ENCODE measurements around the gene G6PD. TPM values are rescaled to one million over a fixed set of nuclear protein-coding genes. Genes with fewer than 3 reads are reported as not detected.
A peak's percentile ranks its signal among the peaks of the same experiment; 100 is the strongest.
"Not testable (repeated sequence)": the region's sequence is repeated elsewhere in the genome, so short reads cannot be mapped to it uniquely, and the experiment has no call there.

Gene G6PD
- total RNA-seq, 5 donors from 2014 or later (not counting 1 experiment from before 2014, with no cell fraction given): 46.0 to 59.5 (median 52.4) TPM

DNA sequence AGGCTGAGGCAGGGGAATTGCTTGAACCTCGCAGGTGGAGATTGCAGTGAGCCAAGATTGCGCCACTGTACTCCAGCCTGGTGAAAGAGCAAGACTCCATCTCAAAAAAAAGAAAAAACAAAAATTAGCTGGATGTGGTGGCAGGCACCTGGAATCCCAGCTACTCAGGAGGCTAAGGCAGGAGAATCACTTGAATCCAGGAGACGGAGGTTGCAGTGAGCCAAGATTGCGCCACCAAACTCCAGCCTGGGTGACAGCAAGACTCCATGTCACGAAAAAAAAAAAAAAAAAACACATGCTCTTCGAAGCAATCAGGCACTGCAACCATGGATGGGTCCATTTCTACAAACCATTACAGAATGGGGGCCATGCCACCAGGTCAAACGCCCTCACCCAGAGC lies 6.3 kb downstream of the G6PD start:
- H3K9me3 Mint-ChIP-seq; DNase-seq; H3K9me3 ChIP-seq; H3K27me3 ChIP-seq (replicated peaks in 1 of 2; ENCODE audit: control insufficient read depth in 2 of 2, extremely low read depth in 1 of 2, insufficient read depth in 2 of 2, low read length in 1 of 2); H3K4me3 Mint-ChIP-seq; CTCF ChIA-PET; H3K27ac Mint-ChIP-seq; H3K36me3 Mint-ChIP-seq; H3K27ac ChIP-seq (ENCODE audit: low read length); H3K27me3 Mint-ChIP-seq; ATAC-seq (replicated peaks in 1 of 4); H3K4me3 ChIP-seq (ENCODE audit: control insufficient read depth in 1 of 2, extremely low read depth in 1 of 2, low read length in 1 of 2): not testable (repeated sequence)
- H3K4me1 ChIP-seq (ENCODE audit: control insufficient read depth in 1 of 2, extremely low read depth in 1 of 2, insufficient read depth in 2 of 2, low read length in 2 of 2): peaks cover 0 to 42% of the 10 kb centered on the region in 2 experiments
- peaks cover 0 to 19% of the 10 kb centered on the region in 2 donors for H3K36me3 ChIP-seq (ENCODE audit: control insufficient read depth in 2 of 2, extremely low read depth in 1 of 2, insufficient read depth in 1 of 2, low read length in 1 of 2)
- 100% methylated on average over 2 of the region's 7 CpGs for WGBS (ENCODE audit: insufficient coverage)
- POLR2A ChIA-PET: interaction anchor here in 1 of 2 donors (0.7 kb wide), 2 partner anchors 536 to 588 kb away, joined by 10 to 11 read pairs; no protein-coding TSS in a partner anchor
- H3K4me1 Mint-ChIP-seq: peaks cover 19 to 29% (median 25%) of the 10 kb centered on the region in 3 donors

DNA sequence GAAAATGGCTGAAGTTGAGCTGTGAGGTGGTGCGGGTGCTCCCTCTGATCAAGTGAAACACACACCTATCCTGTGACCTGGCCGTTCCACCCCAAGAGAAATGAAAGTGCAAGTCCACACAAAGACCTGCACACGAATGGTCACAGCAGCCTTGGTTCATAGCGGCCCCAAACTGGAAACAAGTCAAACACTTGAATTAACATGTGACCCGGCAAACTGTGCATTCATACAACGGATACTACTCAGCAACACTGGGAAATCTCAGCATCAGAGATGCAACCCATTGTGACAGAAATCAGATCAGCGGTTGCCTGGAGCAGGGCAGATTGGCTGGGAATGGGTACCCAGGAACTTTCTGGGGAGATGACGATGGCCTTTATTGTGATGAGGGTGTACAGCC lies 7.6 kb downstream of the G6PD start:
- DNase-seq (no peak), ATAC-seq (replicated peaks in 1 of 4) (no peak)
- no peak overlapping the region for H3K4me3 Mint-ChIP-seq
- H3K9me3 Mint-ChIP-seq: no peaks in the 10 kb centered on the region
- WGBS (ENCODE audit: insufficient coverage): 82% methylated on average over 2 of the region's 8 CpGs
- peaks cover 0 to 6% of the 10 kb centered on the region in 2 donors for H3K27me3 Mint-ChIP-seq
- peaks cover 20 to 27% (median 26%) of the 10 kb centered on the region in 3 donors for H3K4me1 Mint-ChIP-seq
- ChIA-PET POLR2A (no interaction called here), CTCF (interaction anchor here in 1 of 2 donors (0.6 kb wide), 1 partner anchor 202 kb away, joined by 6 read pairs; no protein-coding TSS in a partner anchor)
- no peaks in the 10 kb centered on the region for H3K36me3 Mint-ChIP-seq
- no peaks in the 10 kb centered on the region for H3K27me3 ChIP-seq (replicated peaks in 1 of 2; ENCODE audit: control insufficient read depth in 2 of 2, extremely low read depth in 1 of 2, insufficient read depth in 2 of 2, low read length in 1 of 2)
- peaks cover 0 to 22% of the 10 kb centered on the region in 2 donors for H3K36me3 ChIP-seq (ENCODE audit: control insufficient read depth in 2 of 2, extremely low read depth in 1 of 2, insufficient read depth in 1 of 2, low read length in 1 of 2)
- H3K9me3 ChIP-seq: no peaks in the 10 kb centered on the region
- no peak overlapping the region for H3K27ac ChIP-seq (ENCODE audit: low read length)
- peak overlapping the region in 1 of 2 donors; percentile 64 for H3K27ac Mint-ChIP-seq
- no peak overlapping the region for H3K4me3 ChIP-seq (ENCODE audit: control insufficient read depth in 1 of 2, extremely low read depth in 1 of 2, low read length in 1 of 2)
- H3K4me1 ChIP-seq (ENCODE audit: control insufficient read depth in 1 of 2, extremely low read depth in 1 of 2, insufficient read depth in 2 of 2, low read length in 2 of 2): peaks cover 0 to 41% of the 10 kb centered on the region in 2 experiments

DNA sequence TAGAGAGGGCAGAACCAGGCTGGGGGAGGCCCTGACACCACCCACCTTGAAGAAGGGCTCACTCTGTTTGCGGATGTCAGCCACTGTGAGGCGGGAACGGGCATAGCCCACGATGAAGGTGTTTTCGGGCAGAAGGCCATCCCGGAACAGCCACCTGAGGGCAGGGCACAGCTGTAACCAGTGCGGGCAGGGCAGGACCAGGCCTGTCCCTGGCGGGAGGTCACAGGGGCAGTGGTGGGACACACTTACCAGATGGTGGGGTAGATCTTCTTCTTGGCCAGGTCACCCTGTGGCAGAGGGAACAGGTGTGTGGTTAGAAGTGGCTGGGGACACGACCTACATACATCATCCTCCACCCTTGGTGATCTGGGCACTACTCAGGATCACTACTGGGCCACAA lies 10.8 kb downstream of the G6PD start:
- H3K36me3 Mint-ChIP-seq: peaks cover 2% of the 10 kb centered on the region
- no peak overlapping the region for H3K4me3 Mint-ChIP-seq
- H3K27ac ChIP-seq (ENCODE audit: low read length): no peak overlapping the region
- POLR2A ChIA-PET: no interaction called here
- H3K27me3 Mint-ChIP-seq: peaks cover 0 to 6% of the 10 kb centered on the region in 2 donors
- H3K27ac Mint-ChIP-seq: no peak overlapping the region
- peaks cover 6 to 12% (median 11%) of the 10 kb centered on the region in 3 donors for H3K4me1 Mint-ChIP-seq
- 94% methylated on average over 6 of the region's 9 CpGs for WGBS (ENCODE audit: insufficient coverage)
- no peak overlapping the region for H3K4me3 ChIP-seq (ENCODE audit: control insufficient read depth in 1 of 2, extremely low read depth in 1 of 2, low read length in 1 of 2)
- no peaks in the 10 kb centered on the region for H3K9me3 Mint-ChIP-seq
- peaks cover 4 to 32% of the 10 kb centered on the region in 2 donors for H3K36me3 ChIP-seq (ENCODE audit: control insufficient read depth in 2 of 2, extremely low read depth in 1 of 2, insufficient read depth in 1 of 2, low read length in 1 of 2)
- CTCF ChIA-PET: interaction anchor here (0.6 to 1.3 kb wide), 2 partner anchors 136 to 625 kb away, joined by 3 read pairs; no protein-coding TSS in a partner anchor
- peaks cover 0 to 11% of the 10 kb centered on the region in 2 experiments for H3K4me1 ChIP-seq (ENCODE audit: control insufficient read depth in 1 of 2, extremely low read depth in 1 of 2, insufficient read depth in 2 of 2, low read length in 2 of 2)
- no peak for DNase-seq
- no peak for ATAC-seq (replicated peaks in 1 of 4)
- H3K27me3 ChIP-seq (replicated peaks in 1 of 2; ENCODE audit: control insufficient read depth in 2 of 2, extremely low read depth in 1 of 2, insufficient read depth in 2 of 2, low read length in 1 of 2): no peaks in the 10 kb centered on the region
- H3K9me3 ChIP-seq: no peaks in the 10 kb centered on the region

DNA sequence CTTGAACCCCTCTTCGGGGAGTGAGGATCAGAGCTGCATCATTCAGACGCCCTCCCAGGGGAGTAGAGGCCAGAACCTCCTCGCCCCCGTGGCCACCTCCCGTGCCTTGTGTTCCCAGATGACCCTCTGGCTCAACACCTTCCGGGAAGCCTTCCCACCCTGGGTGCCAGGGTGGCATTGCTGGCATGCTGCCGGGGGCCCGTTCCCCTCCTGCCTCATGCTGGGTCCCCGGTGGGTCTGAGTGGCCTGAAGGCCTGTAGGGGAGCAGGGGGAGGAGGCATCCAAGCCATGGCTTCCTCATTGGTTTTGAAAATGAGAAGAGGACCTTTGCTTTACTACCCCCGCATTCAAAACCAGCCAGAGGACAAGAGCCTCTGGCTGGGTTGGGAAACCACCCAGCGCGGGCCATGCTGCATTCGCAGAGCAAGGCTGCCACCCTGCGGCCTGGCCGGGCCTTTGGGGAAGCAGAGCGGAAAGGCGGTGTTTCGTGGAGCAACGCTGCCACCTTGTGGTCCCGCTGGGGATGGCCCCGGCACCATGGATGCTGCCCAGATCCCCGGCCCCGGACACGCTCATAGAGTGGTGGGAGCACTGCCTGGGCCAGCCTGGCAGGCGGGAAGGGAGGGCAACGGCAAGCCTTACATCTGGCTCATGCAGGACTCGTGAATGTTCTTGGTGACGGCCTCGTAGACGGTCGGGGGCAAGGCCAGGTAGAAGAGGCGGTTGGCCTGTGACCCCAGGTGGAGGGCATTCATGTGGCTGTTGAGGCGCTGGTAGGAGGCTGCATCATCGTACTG lies 11.9 kb downstream of the G6PD start:
- CTCF ChIA-PET: no interaction called here
- H3K4me3 ChIP-seq (ENCODE audit: control insufficient read depth in 1 of 2, extremely low read depth in 1 of 2, low read length in 1 of 2): no peak overlapping the region
- no peak overlapping the region for H3K4me3 Mint-ChIP-seq

DNA sequence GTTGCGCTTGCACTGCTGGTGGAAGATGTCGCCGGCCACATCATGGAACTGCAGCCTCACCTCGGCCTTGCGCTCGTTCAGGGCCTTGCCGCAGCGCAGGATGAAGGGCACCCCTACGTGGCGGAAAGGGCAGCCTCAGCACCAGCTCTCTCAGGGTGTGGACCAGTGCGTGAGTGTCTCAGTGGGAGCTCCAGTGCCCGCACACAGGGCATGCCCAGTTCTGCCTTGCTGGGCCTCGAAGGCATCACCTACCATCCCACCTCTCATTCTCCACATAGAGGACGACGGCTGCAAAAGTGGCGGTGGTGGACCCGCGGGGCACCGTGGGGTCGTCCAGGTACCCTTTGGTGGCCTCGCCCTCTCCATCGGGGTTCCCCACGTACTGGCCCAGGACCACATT lies 14.0 kb downstream of the G6PD start:
- Histone ChIP-seq H3K9me3 (no peaks in the 10 kb centered on the region), H3K27me3 (replicated peaks in 1 of 2; ENCODE audit: control insufficient read depth in 2 of 2, extremely low read depth in 1 of 2, insufficient read depth in 2 of 2, low read length in 1 of 2) (no peaks in the 10 kb centered on the region), H3K4me3 (ENCODE audit: control insufficient read depth in 1 of 2, extremely low read depth in 1 of 2, low read length in 1 of 2) (no peak overlapping the region), H3K36me3 (ENCODE audit: control insufficient read depth in 2 of 2, extremely low read depth in 1 of 2, insufficient read depth in 1 of 2, low read length in 1 of 2) (peaks cover 4 to 31% of the 10 kb centered on the region in 2 donors), H3K27ac (ENCODE audit: low read length) (no peak overlapping the region), H3K4me1 (ENCODE audit: control insufficient read depth in 1 of 2, extremely low read depth in 1 of 2, insufficient read depth in 2 of 2, low read length in 2 of 2) (peaks cover 0 to 11% of the 10 kb centered on the region in 2 experiments)
- H3K27ac Mint-ChIP-seq: no peak overlapping the region
- ChIA-PET POLR2A (no interaction called here), CTCF (no interaction called here)
- H3K9me3 Mint-ChIP-seq: no peaks in the 10 kb centered on the region
- peaks cover 5 to 7% (median 6%) of the 10 kb centered on the region in 3 donors for H3K4me1 Mint-ChIP-seq
- no peak for DNase-seq
- no peaks in the 10 kb centered on the region for H3K27me3 Mint-ChIP-seq
- WGBS (ENCODE audit: insufficient coverage): 100% methylated on average over 9 of the region's 23 CpGs
- no peak overlapping the region for H3K4me3 Mint-ChIP-seq
- ATAC-seq (replicated peaks in 1 of 4): no peak
- H3K36me3 Mint-ChIP-seq: peaks cover 3% of the 10 kb centered on the region

More for the DNA sequence above, 11.9 kb downstream of the G6PD start:
- peaks cover 6 to 12% (median 11%) of the 10 kb centered on the region in 3 donors for H3K4me1 Mint-ChIP-seq
- ATAC-seq (replicated peaks in 1 of 4): peak; percentile 95 to 97 (median 96)
- Histone ChIP-seq H3K27me3 (replicated peaks in 1 of 2; ENCODE audit: control insufficient read depth in 2 of 2, extremely low read depth in 1 of 2, insufficient read depth in 2 of 2, low read length in 1 of 2) (no peaks in the 10 kb centered on the region), H3K4me1 (ENCODE audit: control insufficient read depth in 1 of 2, extremely low read depth in 1 of 2, insufficient read depth in 2 of 2, low read length in 2 of 2) (peaks cover 0 to 11% of the 10 kb centered on the region in 2 experiments), H3K36me3 (ENCODE audit: control insufficient read depth in 2 of 2, extremely low read depth in 1 of 2, insufficient read depth in 1 of 2, low read length in 1 of 2) (peaks cover 4 to 31% of the 10 kb centered on the region in 2 donors), H3K27ac (ENCODE audit: low read length) (peak overlapping the region; percentile 63), H3K9me3 (no peaks in the 10 kb centered on the region)
- POLR2A ChIA-PET: no interaction called here
- DNase-seq: peak; percentile 74 to 93 (median 85)
- peaks cover 0 to 6% of the 10 kb centered on the region in 2 donors for H3K27me3 Mint-ChIP-seq
- peak overlapping the region; percentile 16 to 36 for H3K27ac Mint-ChIP-seq
- H3K9me3 Mint-ChIP-seq: no peaks in the 10 kb centered on the region
- 3% methylated on average over 15 of the region's 34 CpGs for WGBS (ENCODE audit: insufficient coverage)
- peaks cover 3% of the 10 kb centered on the region for H3K36me3 Mint-ChIP-seq

DNA sequence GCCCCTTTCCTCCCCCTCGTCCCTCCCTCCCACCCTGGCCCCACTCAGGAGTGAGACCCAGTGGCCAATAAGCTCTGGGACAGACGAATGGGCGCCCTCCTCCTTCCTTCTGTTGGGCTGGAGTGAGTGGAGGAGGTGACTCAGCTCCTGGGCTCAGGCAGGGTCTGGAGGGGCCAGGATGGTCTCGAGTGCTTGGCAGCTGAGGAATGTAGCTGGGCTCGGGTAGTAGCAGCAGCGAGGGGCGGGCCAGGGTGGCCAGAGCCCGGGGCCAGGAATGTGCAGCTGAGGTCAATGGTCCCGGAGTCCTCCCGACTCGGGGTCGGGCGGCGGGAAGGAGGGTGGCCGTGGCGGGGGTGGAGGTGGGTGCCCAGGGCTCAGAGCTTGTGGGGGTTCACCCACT lies 15.0 kb downstream of the G6PD start:
- Histone ChIP-seq H3K4me3 (ENCODE audit: control insufficient read depth in 1 of 2, extremely low read depth in 1 of 2, low read length in 1 of 2) (no peak overlapping the region), H3K9me3 (no peaks in the 10 kb centered on the region), H3K4me1 (ENCODE audit: control insufficient read depth in 1 of 2, extremely low read depth in 1 of 2, insufficient read depth in 2 of 2, low read length in 2 of 2) (peaks cover 0 to 22% of the 10 kb centered on the region in 2 experiments), H3K27me3 (replicated peaks in 1 of 2; ENCODE audit: control insufficient read depth in 2 of 2, extremely low read depth in 1 of 2, insufficient read depth in 2 of 2, low read length in 1 of 2) (no peaks in the 10 kb centered on the region), H3K27ac (ENCODE audit: low read length) (no peak overlapping the region), H3K36me3 (ENCODE audit: control insufficient read depth in 2 of 2, extremely low read depth in 1 of 2, insufficient read depth in 1 of 2, low read length in 1 of 2) (peaks cover 4 to 31% of the 10 kb centered on the region in 2 donors)
- ChIA-PET CTCF (no interaction called here), POLR2A (no interaction called here)
- no peak overlapping the region for H3K4me3 Mint-ChIP-seq
- no CpG with 5 or more reads among the region's 16 CpGs for WGBS (ENCODE audit: insufficient coverage)
- H3K4me1 Mint-ChIP-seq: peaks cover 13 to 15% (median 14%) of the 10 kb centered on the region in 3 donors
- DNase-seq: no peak
- H3K9me3 Mint-ChIP-seq: no peaks in the 10 kb centered on the region
- no peak overlapping the region for H3K27ac Mint-ChIP-seq
- ATAC-seq (replicated peaks in 1 of 4): no peak
- no peaks in the 10 kb centered on the region for H3K27me3 Mint-ChIP-seq
- H3K36me3 Mint-ChIP-seq: peaks cover 3% of the 10 kb centered on the region

Measured in T-cell (primary cell).